ENCODE measurements around the gene RABGAP1L.

Gene RABGAP1L

GRCh38 chr1:174976436-174977108 is 817.3 kb downstream of the RABGAP1L start:
- no peak for DNase-seq

GRCh38 chr1:174982971-174983689 is 823.8 kb downstream of the RABGAP1L start:
- peak; percentile 76 to 82 (median 78) for DNase-seq

DNA sequence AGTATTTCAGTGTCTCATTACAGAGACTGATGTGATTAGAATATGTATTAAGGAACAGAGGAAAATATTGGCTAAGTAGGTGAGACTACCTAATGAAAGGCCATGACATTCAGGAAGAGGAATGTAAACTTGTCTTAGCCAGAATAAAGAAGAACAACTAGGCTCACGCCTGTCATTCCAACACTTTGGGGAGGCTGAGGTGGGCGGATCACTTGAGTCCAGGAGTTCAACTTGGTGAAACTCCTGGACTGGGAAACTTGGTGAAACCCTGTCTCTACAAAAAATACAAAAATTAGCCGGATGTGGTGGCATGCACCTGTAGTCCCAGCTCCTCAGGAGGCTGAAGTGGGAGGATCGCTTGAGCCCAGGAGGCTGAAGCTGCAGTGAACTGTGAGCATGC is 825.6 kb downstream of the RABGAP1L start:
- DNase-seq, result no peak

GRCh38 chr1:174988539-174988938 is 829.2 kb downstream of the RABGAP1L start:
- no peak for DNase-seq

GRCh38 chr1:174988986-174989385 is 829.7 kb downstream of the RABGAP1L start:
- no peak for DNase-seq

- no peak for DNase-seq
These were observed 830.4 kb downstream of the RABGAP1L start for GRCh38 chr1:174989536-174990220.

DNA sequence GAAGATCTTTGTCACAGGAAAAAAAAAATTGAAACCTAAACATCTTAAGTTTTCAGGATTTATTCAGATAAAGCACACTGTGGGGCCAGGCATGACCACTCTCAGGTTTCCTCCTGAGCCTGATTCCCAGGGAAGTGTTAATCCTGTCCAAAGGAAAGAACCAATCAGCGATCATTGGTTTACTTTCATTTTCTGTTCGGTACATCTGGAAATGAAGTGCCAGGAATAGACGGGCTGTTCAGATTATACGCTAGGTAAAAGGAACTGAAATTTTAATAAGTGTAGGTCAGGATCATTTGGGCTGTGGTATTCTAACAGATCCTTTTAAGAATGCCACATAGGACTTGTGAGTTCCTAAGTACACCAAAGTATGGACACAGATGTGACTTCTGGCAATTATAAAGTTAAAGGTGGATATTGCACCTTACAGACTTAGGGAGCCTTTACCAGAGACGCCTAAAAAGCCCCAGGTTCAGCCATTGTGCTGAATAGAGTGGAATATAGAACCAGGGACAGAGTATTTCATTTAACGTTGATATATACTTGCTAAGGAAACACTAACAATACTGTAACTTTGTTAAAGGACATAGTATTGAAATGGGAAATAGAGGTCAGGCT is 831.2 kb downstream of the RABGAP1L start:
- peak; percentile 54 to 72 (median 55) for DNase-seq

GRCh38 chr1:174991473-174991872 is 832.2 kb downstream of the RABGAP1L start:
- DNase-seq, result no peak

DNA sequence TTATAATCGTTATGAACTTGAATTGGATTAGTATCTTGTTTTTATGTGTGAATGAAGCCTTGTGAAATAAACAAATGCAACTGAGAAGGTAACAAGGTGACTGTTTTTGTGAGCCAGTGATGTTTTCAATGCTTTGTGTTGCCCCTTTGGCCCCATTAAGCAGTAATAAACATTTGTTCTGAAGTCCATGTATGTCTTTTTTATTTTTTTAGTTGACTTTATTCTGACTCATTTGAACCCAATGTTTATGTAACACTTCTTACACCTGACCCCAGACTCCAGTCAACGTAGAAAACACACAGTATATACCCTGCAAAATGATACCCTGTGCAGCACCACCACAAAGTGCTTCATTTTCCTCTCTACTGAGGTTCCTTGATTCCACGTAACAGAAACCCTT is 835.8 kb downstream of the RABGAP1L start:
- DNase-seq, result no peak

- no peak for DNase-seq
These were observed 836.6 kb downstream of the RABGAP1L start for GRCh38 chr1:174995916-174996315.

DNA sequence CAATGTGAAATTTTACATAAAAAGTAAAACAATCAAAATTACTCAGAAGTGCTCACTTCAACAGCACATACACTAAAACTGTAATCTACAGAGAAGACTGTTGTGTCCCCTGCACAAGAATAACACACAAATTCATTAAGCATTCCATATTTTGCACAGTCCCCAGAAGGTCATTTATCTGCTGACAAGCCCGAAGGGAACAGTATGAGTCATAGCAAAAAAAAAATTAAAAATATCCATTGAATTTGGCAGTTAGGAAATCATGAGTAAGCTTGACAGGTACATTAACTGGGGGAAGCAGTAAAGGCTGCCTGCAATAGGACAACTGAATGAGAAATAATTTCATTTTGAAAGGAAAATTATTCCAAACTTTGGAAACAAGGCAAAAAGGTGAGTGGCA is 837.2 kb downstream of the RABGAP1L start:
- DNase-seq, result peak in 2 of 3 donors; percentile 22 to 35

GRCh38 chr1:174997041-174997440 is 837.7 kb downstream of the RABGAP1L start:
- no peak for DNase-seq

DNA sequence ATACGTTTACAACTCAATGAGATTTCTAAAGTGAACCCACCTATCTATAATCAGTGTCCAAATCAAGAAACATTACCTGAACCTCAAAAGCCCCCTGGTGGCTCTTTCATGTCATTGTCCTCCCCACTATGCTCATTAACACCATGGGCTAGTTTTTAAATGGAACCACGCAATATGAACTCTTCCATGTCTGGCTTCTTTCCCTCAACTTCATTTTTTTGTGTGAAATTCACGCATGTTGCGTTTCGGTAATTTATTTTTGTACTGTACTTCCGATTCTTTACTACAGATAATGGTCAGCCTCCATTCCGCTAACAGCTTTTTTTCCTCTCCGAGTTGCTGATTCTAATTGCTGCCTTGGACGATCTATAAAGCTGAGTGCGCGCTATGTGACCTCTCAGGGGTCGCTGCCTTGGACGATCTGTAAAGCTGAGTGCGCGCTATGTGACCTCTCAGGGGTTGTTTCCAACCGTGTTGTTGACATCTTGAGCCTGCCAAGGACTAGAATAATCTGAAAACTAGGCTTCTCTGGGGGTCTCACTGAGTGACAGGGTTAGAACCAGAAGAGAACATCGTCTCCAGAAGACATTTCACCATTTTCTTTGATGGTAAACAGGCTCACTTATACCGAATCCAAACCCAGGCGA is 839.4 kb downstream of the RABGAP1L start:
- DNase-seq, result peak; percentile 68 to 70 (median 69)

GRCh38 chr1:174999216-174999935 is 840.1 kb downstream of the RABGAP1L start:
- peak; percentile 99 to 100 (median 100) for DNase-seq

DNA sequence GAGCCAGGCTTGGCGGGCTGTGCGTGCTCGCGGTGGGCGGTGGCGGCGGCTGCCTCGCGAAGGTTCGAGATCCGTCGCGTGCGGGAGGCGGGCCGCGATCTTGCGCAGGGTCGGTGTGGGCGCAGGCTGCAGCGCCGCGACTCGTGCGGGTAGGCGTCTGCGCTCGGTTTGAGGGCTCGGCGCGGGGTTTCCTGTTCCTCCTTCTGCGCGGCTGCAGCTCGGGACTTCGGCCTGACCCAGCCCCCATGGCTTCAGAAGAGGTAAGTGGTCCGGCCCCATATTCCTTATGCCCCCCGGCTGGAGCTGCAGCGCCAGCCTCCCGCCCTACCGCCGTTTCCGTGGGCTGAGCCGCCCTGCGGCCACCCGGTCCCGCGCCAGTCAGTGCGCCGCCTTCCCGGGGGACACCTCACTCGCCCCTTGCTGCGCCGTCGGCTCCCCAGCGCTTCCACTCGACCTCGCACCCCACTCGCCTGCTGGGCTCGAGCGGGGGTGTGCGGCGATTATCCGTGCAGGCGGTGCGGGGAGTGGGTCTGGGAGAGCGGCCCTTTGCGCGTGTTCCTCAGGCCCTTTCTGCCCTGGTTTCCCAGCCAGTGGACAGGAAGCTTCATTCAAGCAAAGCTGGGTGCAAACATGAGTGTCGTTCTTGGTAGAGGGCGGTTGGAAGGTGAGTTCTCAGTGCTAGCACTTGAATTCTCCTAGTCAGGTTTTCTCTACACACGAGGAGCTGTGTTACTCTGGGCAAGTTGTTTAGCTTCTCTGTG is 840.8 kb downstream of the RABGAP1L start, which contains the start of gene CACYBP:
TSS of gene CACYBP (plus strand) at position 12 of the 761 bp plus-strand sequence. CDS start at position 246, 234 bp downstream.
- DNase-seq, result peak in 1 of 3 donors; percentile 59

GRCh38 chr1:175000697-175001187 is 841.4 kb downstream of the RABGAP1L start:
- peak in 2 of 3 donors; percentile 40 to 51 for DNase-seq

GRCh38 chr1:175002910-175003517 is 843.7 kb downstream of the RABGAP1L start:
- DNase-seq, result no peak

- no peak for DNase-seq
These were observed 844.2 kb downstream of the RABGAP1L start for GRCh38 chr1:175003521-175003920.

DNA sequence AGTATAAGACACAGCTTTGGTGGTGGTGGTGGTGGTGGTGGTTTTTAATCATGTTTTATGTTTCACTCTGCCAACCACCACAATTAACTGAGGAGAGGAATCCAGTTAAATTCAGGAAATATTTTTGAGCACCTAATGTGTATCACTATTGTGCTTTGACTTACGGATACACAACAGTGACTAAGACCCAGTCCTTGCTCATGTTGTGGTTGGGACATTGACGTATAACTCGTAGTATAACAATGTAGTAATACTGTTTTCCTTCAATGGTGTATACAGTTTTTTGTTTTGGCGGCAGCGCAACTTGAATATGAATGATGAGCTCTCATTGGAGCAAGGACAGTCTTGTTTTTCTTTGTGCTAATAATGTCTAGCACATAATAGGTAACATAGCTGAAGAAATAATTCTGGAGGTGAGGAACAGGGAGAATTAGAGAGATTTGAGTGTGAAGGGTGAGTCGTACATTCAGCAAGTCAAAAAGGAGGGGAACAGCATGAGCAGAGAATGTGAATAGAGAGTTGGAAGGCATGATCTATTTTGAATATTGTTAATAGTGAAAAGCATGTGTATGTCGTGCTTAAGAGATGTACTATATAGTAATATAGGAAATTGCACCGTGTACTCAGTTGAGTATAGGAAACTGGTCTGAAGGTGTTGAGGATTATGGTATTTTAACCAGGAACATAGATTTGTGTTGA is 845.9 kb downstream of the RABGAP1L start:
- no peak for DNase-seq

DNA sequence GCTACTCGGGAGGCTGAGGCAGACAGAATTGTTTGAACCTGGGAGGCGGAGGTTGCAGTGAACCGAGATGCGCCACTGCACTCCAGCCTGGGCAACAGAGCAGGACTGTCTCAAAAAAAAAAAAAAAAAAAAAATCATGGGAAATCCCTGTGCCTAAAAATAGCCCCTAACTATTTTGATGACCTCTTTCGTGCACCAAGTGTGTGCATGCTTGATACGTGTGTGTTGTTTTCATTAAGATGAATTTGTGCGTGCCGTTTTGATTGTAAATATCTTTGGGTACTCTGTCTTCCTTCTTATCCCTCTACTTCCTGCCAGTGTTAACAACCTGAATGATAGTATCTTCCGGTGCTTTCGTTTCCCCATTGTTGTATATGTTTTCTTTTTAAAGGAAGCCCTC is 850.2 kb downstream of the RABGAP1L start:
- no peak for DNase-seq

Measured in suppressor macrophage treated with lipopolysaccharide for 1 hour (primary cell).